K562 (cell line): ENCODE results near the gene BTBD1. TPM values are rescaled to one million over a fixed set of nuclear protein-coding genes. Genes with fewer than 3 reads are reported as not detected.

Experiments
- ATAC-seq: fragments of 200-7000 bp; cut with Tn5 transposase; 3 replicates; pipeline ENCODE4 v1.9.1; 2020; ENCODE audit warnings: moderate library complexity
- BruUV-seq: library from RNA; stranded (reverse); fragments of 400-500 nt; replicated peaks from 2 replicates; lab custom pipeline; 2021; lab: Mats Ljungman, UMichigan
- CTCF ChIA-PET: fragments of 300-600 bp; formaldehyde crosslinking; extraction: SDS; loops from one replicate; lab custom pipeline; 2021; ENCODE audit warnings: low intra/inter-chr PET ratio; lab: Yijun Ruan, JAX
- POLR2A ChIA-PET: fragments of 300-600, 350-650 bp; sonication (Branson Sonifier 250); formaldehyde crosslinking; extraction: SDS; loops from one replicate; lab custom pipeline; 2021; ENCODE audit warnings: antibody characterized with exemption, inconsistent platforms; lab: Yijun Ruan, JAX
- DNase-seq, 4 experiments: peaks; one replicate each; pipeline versions ENCODE4 v3.0.0 to v3.0.0-alpha.2; 2011 to 2018; ENCODE audit warnings: low spot score in 3 of 4, mixed read lengths in 3 of 4; ENCODE audit errors: extremely low read depth in 1 of 4
- FAIRE-seq: peaks from 2 replicates; lab custom pipeline; 2011; peaks lifted over from hg19 to GRCh38; lab: Jason Lieb, UNC
- H2AFZ ChIP-seq: 2 replicates; pipeline ENCODE4 v1.6.0; 2011; ENCODE audit warnings: low read depth, low read length, control low read depth, inconsistent platforms
- H3K27ac ChIP-seq: fragments of 200-600 bp; 3 replicates; pipeline ENCODE4 v1.8.0; 2011; ENCODE audit warnings: low read depth, mild to moderate bottlenecking, control low read depth, inconsistent platforms, low read length, moderate library complexity, mixed read lengths; ENCODE audit errors: extremely low read depth
- H3K27me3 ChIP-seq, 2 experiments: fragments of 300-600 bp in 1 of 2; 2 replicates in 1 of 2; 3 replicates in 1 of 2; pipeline versions ENCODE4 v1.6.0 to v1.8.0; 2011; ENCODE audit warnings: inconsistent platforms in 2 of 2, low read length in 2 of 2, mild to moderate bottlenecking in 1 of 2, mixed read lengths in 1 of 2, moderate library complexity in 1 of 2; ENCODE audit not compliant: control insufficient read depth in 2 of 2, insufficient read depth in 2 of 2
- H3K36me3 ChIP-seq: fragments of 300-600 bp; 3 replicates; pipeline ENCODE4 v1.8.0; 2011; ENCODE audit warnings: mild to moderate bottlenecking, low read length, inconsistent platforms; ENCODE audit not compliant: control insufficient read depth, insufficient read depth
- H3K4me1 ChIP-seq, 2 experiments: fragments of 200-600 bp in 1 of 2; replicated peaks in 1 of 2; 2 replicates in 1 of 2; 3 replicates in 1 of 2; pipeline versions ENCODE4 v1.5.1 to v1.8.0; 2011; ENCODE audit warnings: inconsistent platforms in 2 of 2, low read length in 2 of 2, mild to moderate bottlenecking in 1 of 2, mixed read lengths in 1 of 2, moderate library complexity in 1 of 2; ENCODE audit not compliant: control insufficient read depth in 2 of 2, insufficient read depth in 2 of 2
- H3K4me2 ChIP-seq: 2 replicates; pipeline ENCODE4 v1.6.1; 2011; ENCODE audit warnings: low read length, control low read depth, inconsistent platforms, mixed read lengths; ENCODE audit not compliant: insufficient read depth
- H3K4me3 ChIP-seq: fragments of 200-600 bp; sonication (generic), shearing (Covaris generic); 2 replicates; pipeline ENCODE4 v1.5.1; 2016; ENCODE audit warnings: control low read depth, inconsistent platforms
- H3K79me2 ChIP-seq: fragments of 200-600 bp; 3 replicates; pipeline ENCODE4 v1.8.0; 2011; ENCODE audit warnings: low read length, inconsistent platforms; ENCODE audit not compliant: control insufficient read depth, insufficient read depth
- H3K9ac ChIP-seq, 2 experiments: 2 replicates each; pipeline versions ENCODE4 v1.6.0 to v1.6.1; 2011; ENCODE audit warnings: low read depth in 2 of 2, low read length in 2 of 2, control low read depth in 1 of 2, inconsistent platforms in 1 of 2, mild to moderate bottlenecking in 1 of 2, mixed read lengths in 1 of 2; ENCODE audit not compliant: insufficient read depth in 1 of 2
- H3K9me1 ChIP-seq: one replicate; pipeline ENCODE4 v1.6.0; 2011; ENCODE audit warnings: inconsistent platforms, mild to moderate bottlenecking, low read length, moderate library complexity; ENCODE audit not compliant: control insufficient read depth, insufficient read depth
- H3K9me3 ChIP-seq: replicated peaks from 2 replicates; pipeline ENCODE4 v1.5.1; 2011; ENCODE audit warnings: low read depth, low read length, inconsistent platforms; ENCODE audit not compliant: control insufficient read depth, insufficient read depth
- H4K20me1 ChIP-seq: replicated peaks from 2 replicates; pipeline ENCODE4 v1.6.1; 2011; ENCODE audit warnings: low read length, inconsistent platforms, mixed read lengths; ENCODE audit not compliant: control insufficient read depth, insufficient read depth
- BACH1 ChIP-seq: fragments of 200-800 bp; sonication (Bioruptor generic); IDR thresholded peaks from 2 replicates; pipeline ENCODE4 v1.6.1; 2016; ENCODE audit warnings: missing genetic modification characterization, missing compliant biosample characterization
- FOXA1 ChIP-seq: fragments of 450-650 bp; IDR thresholded peaks from 2 replicates; pipeline ENCODE4 v1.6.1; 2016; ENCODE audit warnings: mild to moderate bottlenecking, borderline replicate concordance
- SPI1 ChIP-seq: IDR thresholded peaks from 2 replicates; pipeline ENCODE4 v1.6.1; 2011; ENCODE audit warnings: low read depth, low read length, control low read depth, borderline replicate concordance
- WHSC1 ChIP-seq: IDR thresholded peaks from one replicate; pipeline ENCODE4 v1.6.1; 2012; ENCODE audit warnings: low read length, control low read depth, inconsistent platforms
- ZNF695 ChIP-seq: fragments of 450-650 bp; formaldehyde crosslinking; IDR thresholded peaks from 2 replicates; pipeline ENCODE4 v1.4.0; 2020; ENCODE audit warnings: mild to moderate bottlenecking, moderate library complexity
- WGBS: fragments of 100-300 bp; shearing (Covaris generic); methylation state at CpG from one replicate; pipeline ENCODE4 v1.1.6; 2016; ENCODE audit warnings: low coverage, mixed read lengths; ENCODE audit not compliant: insufficient coverage; ENCODE audit errors: missing lambda C conversion rate; 5-methylcytosine and 5-hydroxymethylcytosine counted together
- in situ Hi-C: fragments of 300-500 bp; cut with MboI; formaldehyde crosslinking; loops from 4 replicates; pipeline ENCODE4 v1.15.0; 2018; ENCODE audit warnings: inconsistent platforms, mixed read lengths
- intact Hi-C: fragments of 100-400 bp; cut with micrococcal nuclease; formaldehyde crosslinking; loops from 2 replicates; pipeline ENCODE4 v1.14.2; 2022
- polyA plus RNA-seq, 8 experiments: library from polyadenylated mRNA; depleted of rRNA in 4 of 8; stranded (reverse) in 5 of 8; unstranded in 3 of 8; fragments of >200 nt; fragmentation: Nextera tagmentation in 2 of 8; fragmentation: Illumina TruSeq in 1 of 8; extraction: Ambion mirVana in 2 of 8; extraction: Trizol in 1 of 8; gene quantifications; 2 replicates each; pipeline versions ENCODE4 v1.2.1 to v1.2.3, GENCODE V29; 2011 to 2014; ENCODE audit warnings: inconsistent platforms in 1 of 8, missing spikeins in 1 of 8
- total RNA-seq, 7 experiments: library from RNA; depleted of rRNA in 6 of 7; stranded (reverse); fragments of >200 nt in 6 of 7; fragmentation: Illumina TruSeq in 2 of 7; extraction: Trizol in 2 of 7; gene quantifications; 2 replicates each; pipeline versions ENCODE4 v1.2.1 to v1.2.3, GENCODE V29; 2011 to 2021; ENCODE audit warnings: low replicate concordance in 1 of 7
- TF ChIP-seq, protein P1 (sequence below): sonication (generic); formaldehyde crosslinking; IDR thresholded peaks from 2 replicates; pipeline ENCODE4 v1.8.0; 2023; ENCODE audit warnings: missing genetic modification reagents, mild to moderate bottlenecking, borderline replicate concordance
- TF ChIP-seq, protein P2 (sequence below): sonication (generic); formaldehyde crosslinking; IDR thresholded peaks from 2 replicates; pipeline ENCODE4 v1.8.0; 2022; ENCODE audit warnings: missing genetic modification reagents, mild to moderate bottlenecking, moderate library complexity, borderline replicate concordance

BTBD1 gene
- total and polyA plus RNA-seq, 9 of the 15 experiments (the other 6 are each of a cell fraction or from before 2014, with no cell fraction given), result 19.4 to 106 (median 90.4) TPM

DNA sequence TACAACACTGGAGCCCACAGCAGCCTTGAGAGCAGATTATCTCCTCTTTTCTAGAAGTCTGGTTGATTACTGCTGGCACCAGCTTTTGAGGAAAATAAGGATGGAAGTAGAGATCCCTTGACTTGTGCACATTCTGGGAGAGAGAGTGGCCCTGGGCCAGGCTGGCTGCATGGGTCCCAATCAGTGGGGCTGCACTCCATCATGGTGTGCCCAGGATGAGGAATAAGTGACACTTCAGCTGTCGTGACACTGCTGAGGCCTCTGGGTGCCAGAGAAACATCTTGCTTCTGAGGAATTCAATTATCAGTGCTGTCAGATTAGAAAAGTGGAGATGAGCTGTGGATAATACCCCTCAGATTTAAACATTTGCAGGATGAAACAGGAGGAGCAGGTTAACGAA is 72.0 kb downstream of the BTBD1 start:
- H3K79me2 ChIP-seq, result no peaks in the 10 kb centered on the region
- no peak for ATAC-seq
- in situ Hi-C loops, result no loop called here
- no peaks in the 10 kb centered on the region for H3K9me1 ChIP-seq
- H3K27ac ChIP-seq, result no peak overlapping the region
- TF ChIP-seq, protein P1, sequence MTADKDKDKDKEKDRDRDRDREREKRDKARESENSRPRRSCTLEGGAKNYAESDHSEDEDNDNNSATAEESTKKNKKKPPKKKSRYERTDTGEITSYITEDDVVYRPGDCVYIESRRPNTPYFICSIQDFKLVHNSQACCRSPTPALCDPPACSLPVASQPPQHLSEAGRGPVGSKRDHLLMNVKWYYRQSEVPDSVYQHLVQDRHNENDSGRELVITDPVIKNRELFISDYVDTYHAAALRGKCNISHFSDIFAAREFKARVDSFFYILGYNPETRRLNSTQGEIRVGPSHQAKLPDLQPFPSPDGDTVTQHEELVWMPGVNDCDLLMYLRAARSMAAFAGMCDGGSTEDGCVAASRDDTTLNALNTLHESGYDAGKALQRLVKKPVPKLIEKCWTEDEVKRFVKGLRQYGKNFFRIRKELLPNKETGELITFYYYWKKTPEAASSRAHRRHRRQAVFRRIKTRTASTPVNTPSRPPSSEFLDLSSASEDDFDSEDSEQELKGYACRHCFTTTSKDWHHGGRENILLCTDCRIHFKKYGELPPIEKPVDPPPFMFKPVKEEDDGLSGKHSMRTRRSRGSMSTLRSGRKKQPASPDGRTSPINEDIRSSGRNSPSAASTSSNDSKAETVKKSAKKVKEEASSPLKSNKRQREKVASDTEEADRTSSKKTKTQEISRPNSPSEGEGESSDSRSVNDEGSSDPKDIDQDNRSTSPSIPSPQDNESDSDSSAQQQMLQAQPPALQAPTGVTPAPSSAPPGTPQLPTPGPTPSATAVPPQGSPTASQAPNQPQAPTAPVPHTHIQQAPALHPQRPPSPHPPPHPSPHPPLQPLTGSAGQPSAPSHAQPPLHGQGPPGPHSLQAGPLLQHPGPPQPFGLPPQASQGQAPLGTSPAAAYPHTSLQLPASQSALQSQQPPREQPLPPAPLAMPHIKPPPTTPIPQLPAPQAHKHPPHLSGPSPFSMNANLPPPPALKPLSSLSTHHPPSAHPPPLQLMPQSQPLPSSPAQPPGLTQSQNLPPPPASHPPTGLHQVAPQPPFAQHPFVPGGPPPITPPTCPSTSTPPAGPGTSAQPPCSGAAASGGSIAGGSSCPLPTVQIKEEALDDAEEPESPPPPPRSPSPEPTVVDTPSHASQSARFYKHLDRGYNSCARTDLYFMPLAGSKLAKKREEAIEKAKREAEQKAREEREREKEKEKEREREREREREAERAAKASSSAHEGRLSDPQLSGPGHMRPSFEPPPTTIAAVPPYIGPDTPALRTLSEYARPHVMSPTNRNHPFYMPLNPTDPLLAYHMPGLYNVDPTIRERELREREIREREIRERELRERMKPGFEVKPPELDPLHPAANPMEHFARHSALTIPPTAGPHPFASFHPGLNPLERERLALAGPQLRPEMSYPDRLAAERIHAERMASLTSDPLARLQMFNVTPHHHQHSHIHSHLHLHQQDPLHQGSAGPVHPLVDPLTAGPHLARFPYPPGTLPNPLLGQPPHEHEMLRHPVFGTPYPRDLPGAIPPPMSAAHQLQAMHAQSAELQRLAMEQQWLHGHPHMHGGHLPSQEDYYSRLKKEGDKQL (CRISPR knock-in tag), result no peak
- TF ChIP-seq BACH1 (tag) (no peak), FOXA1 (no peak), WHSC1 (no peak), ZNF695 (CRISPR knock-in tag) (no peak), SPI1 (no peak)
- TF ChIP-seq, protein P2, sequence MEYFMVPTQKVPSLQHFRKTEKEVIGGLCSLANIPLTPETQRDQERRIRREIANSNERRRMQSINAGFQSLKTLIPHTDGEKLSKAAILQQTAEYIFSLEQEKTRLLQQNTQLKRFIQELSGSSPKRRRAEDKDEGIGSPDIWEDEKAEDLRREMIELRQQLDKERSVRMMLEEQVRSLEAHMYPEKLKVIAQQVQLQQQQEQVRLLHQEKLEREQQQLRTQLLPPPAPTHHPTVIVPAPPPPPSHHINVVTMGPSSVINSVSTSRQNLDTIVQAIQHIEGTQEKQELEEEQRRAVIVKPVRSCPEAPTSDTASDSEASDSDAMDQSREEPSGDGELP (CRISPR knock-in tag), result no peak
- TF ChIP-seq, all 486 proteins: peak for 0
- H3K4me2 ChIP-seq, result no peak overlapping the region
- no peaks in the 10 kb centered on the region for H3K9me3 ChIP-seq
- ChIA-PET POLR2A (interaction anchor here (0.6 to 1.6 kb wide), 2 partner anchors 9 to 96 kb away, joined by 4 to 5 read pairs; partner anchors contain the start of gene RAMAC), CTCF (no interaction called here)
- H3K9ac ChIP-seq, result no peak overlapping the region
- BruUV-seq, result no TSS peak
- peaks cover 2% of the 10 kb centered on the region; the same call in 1 of the 3 replicates for H3K36me3 ChIP-seq
- H2AFZ ChIP-seq, result no peak overlapping the region
- H4K20me1 ChIP-seq, result no peaks in the 10 kb centered on the region
- intact Hi-C loops, result no loop called here
- H3K4me3 ChIP-seq, result no peak overlapping the region
- H3K4me1 ChIP-seq, result peaks cover 0 to 3% of the 10 kb centered on the region in 2 experiments; a peak in 2 of 5 replicates
- FAIRE-seq (no peak), DNase-seq (no peak)
- H3K27me3 ChIP-seq, result no peaks in the 10 kb centered on the region
- 59% methylated on average over 2 of the region's 2 CpGs for WGBS
